SU-DHL-6 (cell line): ENCODE results near the gene APOH.

Experiments used
- H2AFZ ChIP-seq: fragments of 200-600 bp; sonication (generic); 2 replicates; pipeline ENCODE4 v1.6.1; 2014; ENCODE audit warnings: low read depth, mild to moderate bottlenecking, moderate library complexity, mixed read lengths, antibody characterized with exemption, low read length; ENCODE audit not compliant: severe bottlenecking
- H3F3A ChIP-seq: fragments of 200-600 bp; shearing (Covaris generic); 2 replicates; pipeline ENCODE4 v1.6.0; 2016; ENCODE audit warnings: antibody characterized with exemption, mild to moderate bottlenecking; ENCODE audit not compliant: insufficient read depth
- H3K27ac ChIP-seq: fragments of 200-600 bp; sonication (generic); 2 replicates; pipeline ENCODE4 v1.5.1; 2016; ENCODE audit warnings: low read depth, mild to moderate bottlenecking, low read length, moderate library complexity, mixed read lengths
- H3K27me3 ChIP-seq: fragments of 200-600 bp; sonication (generic), shearing (Covaris generic); 2 replicates; pipeline ENCODE4 v1.6.0; 2014; ENCODE audit warnings: mild to moderate bottlenecking, low read length
- H3K36me3 ChIP-seq: fragments of 200-600 bp; sonication (generic); 2 replicates; pipeline ENCODE4 v1.6.1; 2014; ENCODE audit warnings: mild to moderate bottlenecking, low read length, mixed read lengths
- H3K4me2 ChIP-seq: fragments of 300-600, 200-600 bp; shearing (Covaris generic), sonication (generic); 2 replicates; pipeline ENCODE4 v1.6.0; 2014; ENCODE audit warnings: low read length, low read depth, mild to moderate bottlenecking; ENCODE audit not compliant: poor library complexity, severe bottlenecking
- H3K4me3 ChIP-seq: fragments of 200-600 bp; sonication (generic); 2 replicates; pipeline ENCODE4 v1.5.1; 2014; ENCODE audit warnings: antibody characterized with exemption, low read length, mild to moderate bottlenecking, mixed read lengths; ENCODE audit not compliant: insufficient read depth, poor library complexity, severe bottlenecking
- H3K79me2 ChIP-seq: fragments of 200-600 bp; sonication (generic); 2 replicates; pipeline ENCODE4 v1.6.1; 2014; ENCODE audit warnings: mild to moderate bottlenecking, low read length, moderate library complexity; ENCODE audit not compliant: insufficient read depth
- H3K9ac ChIP-seq: fragments of 200-600 bp; sonication (generic); 2 replicates; pipeline ENCODE4 v1.7.0; 2014; ENCODE audit warnings: mild to moderate bottlenecking, low read length
- H3K9me2 ChIP-seq: fragments of 200-600 bp; sonication (generic); replicated peaks from 2 replicates; pipeline ENCODE4 v1.6.1; 2014; ENCODE audit warnings: low read length; ENCODE audit not compliant: insufficient read depth
- H3K9me3 ChIP-seq: fragments of 200-600 bp; sonication (generic); 2 replicates; pipeline ENCODE4 v1.6.1; 2014; ENCODE audit warnings: low read length, mixed read lengths; ENCODE audit not compliant: insufficient read depth
- H4K20me1 ChIP-seq: fragments of 200-600 bp; sonication (generic); 2 replicates; pipeline ENCODE4 v1.6.1; 2014; ENCODE audit warnings: low read depth, mild to moderate bottlenecking, antibody characterized with exemption, low read length, moderate library complexity, mixed read lengths
- EZH2phosphoT487 ChIP-seq: fragments of 200-600 bp; sonication (generic), shearing (Covaris generic); conservative IDR thresholded peaks from 2 replicates; pipeline ENCODE4 v1.6.1; 2018; ENCODE audit warnings: mild to moderate bottlenecking, antibody characterized with exemption, low read length, moderate library complexity, mixed read lengths
- TF ChIP-seq, protein P1 (sequence below): fragments of 200-600 bp; sonication (generic); IDR thresholded peaks from one replicate; pipeline ENCODE4 v1.5.1; 2017; ENCODE audit warnings: antibody characterized with exemption, mild to moderate bottlenecking, low read length, moderate library complexity; ENCODE audit not compliant: insufficient read depth, poor library complexity, severe bottlenecking

Gene APOH

DNA sequence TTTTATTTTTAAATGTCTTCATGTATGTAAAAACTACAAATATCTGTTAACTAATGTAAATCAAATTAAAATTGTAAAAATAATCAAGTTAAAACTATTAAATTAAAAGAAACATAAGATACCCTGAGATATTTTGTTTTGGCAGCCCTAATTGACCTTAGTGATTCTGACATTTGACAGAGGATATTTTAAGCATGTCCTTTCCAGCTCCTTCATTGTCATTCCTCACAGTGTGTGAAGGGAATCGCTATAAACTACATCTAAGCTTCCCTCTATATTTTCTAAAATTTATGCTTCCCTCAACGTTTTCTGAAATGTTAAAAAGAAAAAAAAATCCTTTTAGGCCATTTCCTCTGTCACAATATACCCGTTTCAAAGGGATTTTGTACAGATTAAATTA, 57.5 kb downstream of the APOH start:
- H4K20me1 ChIP-seq = no peaks in the 10 kb centered on the region
- H3K27ac ChIP-seq = no peak overlapping the region
- no peaks in the 10 kb centered on the region for H3K79me2 ChIP-seq
- TF ChIP-seq EZH2phosphoT487 = no peak
- TF ChIP-seq, protein P1, sequence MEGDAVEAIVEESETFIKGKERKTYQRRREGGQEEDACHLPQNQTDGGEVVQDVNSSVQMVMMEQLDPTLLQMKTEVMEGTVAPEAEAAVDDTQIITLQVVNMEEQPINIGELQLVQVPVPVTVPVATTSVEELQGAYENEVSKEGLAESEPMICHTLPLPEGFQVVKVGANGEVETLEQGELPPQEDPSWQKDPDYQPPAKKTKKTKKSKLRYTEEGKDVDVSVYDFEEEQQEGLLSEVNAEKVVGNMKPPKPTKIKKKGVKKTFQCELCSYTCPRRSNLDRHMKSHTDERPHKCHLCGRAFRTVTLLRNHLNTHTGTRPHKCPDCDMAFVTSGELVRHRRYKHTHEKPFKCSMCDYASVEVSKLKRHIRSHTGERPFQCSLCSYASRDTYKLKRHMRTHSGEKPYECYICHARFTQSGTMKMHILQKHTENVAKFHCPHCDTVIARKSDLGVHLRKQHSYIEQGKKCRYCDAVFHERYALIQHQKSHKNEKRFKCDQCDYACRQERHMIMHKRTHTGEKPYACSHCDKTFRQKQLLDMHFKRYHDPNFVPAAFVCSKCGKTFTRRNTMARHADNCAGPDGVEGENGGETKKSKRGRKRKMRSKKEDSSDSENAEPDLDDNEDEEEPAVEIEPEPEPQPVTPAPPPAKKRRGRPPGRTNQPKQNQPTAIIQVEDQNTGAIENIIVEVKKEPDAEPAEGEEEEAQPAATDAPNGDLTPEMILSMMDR = no peak
- no peaks in the 10 kb centered on the region for H3K9me3 ChIP-seq
- no peaks in the 10 kb centered on the region for H3K36me3 ChIP-seq
- H3F3A ChIP-seq = no peaks in the 10 kb centered on the region
- H3K27me3 ChIP-seq = no peaks in the 10 kb centered on the region
- no peak overlapping the region for H3K9ac ChIP-seq
- H2AFZ ChIP-seq = no peak overlapping the region
- H3K9me2 ChIP-seq = no peaks in the 10 kb centered on the region
- H3K4me3 ChIP-seq = no peak overlapping the region
- no peak overlapping the region for H3K4me2 ChIP-seq

DNA sequence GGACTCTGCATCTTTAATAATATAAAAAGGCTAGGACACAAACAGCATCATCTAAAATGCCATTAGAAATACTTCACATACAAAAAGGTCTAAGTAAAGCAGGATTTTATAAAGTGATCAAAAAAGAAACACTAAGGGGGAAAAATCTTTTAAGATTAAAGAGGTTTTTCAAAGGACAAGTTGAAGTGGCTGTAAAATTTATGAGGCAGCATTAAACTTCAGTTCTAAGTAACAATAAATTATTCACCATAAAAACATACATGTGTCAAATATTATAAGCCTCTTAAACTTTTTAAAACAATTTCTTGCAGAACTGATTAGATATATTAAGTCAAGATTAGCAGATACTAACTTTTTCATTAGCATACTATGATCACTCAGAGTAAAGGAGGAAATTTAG, 58.0 kb downstream of the APOH start:
- Histone ChIP-seq H3K79me2 (no peaks in the 10 kb centered on the region), H3K9me3 (no peaks in the 10 kb centered on the region), H3K27me3 (no peaks in the 10 kb centered on the region), H3K9ac (no peak overlapping the region), H3K4me2 (no peak overlapping the region), H4K20me1 (no peaks in the 10 kb centered on the region), H3K27ac (no peak overlapping the region), H2AFZ (no peak overlapping the region), H3K9me2 (no peaks in the 10 kb centered on the region), H3K36me3 (no peaks in the 10 kb centered on the region), H3K4me3 (no peak overlapping the region), H3F3A (no peaks in the 10 kb centered on the region)
- TF ChIP-seq, protein P1 = no peak
- no peak for TF ChIP-seq EZH2phosphoT487

DNA sequence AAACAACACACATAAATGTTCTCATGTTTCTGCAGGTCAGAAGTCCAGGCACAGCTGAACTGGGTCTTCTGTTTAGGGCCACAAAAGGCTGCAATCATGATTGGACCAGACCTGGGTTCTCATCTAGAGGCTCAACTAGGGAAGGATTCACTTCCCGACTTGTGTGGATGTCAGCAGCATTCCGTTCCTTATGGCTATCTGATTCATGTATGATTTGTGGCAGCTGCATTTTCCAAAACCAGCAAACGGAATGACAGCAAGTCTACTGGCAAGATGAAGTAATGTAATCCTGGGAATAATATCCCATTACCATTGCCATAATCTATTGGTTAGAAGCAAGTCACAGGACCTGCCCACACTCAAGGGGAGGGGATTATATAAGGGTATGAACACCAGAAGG, 59.4 kb downstream of the APOH start:
- no peaks in the 10 kb centered on the region for H3K79me2 ChIP-seq
- no peaks in the 10 kb centered on the region for H4K20me1 ChIP-seq
- no peak overlapping the region for H3K9ac ChIP-seq
- no peaks in the 10 kb centered on the region for H3K36me3 ChIP-seq
- H3K9me2 ChIP-seq = no peaks in the 10 kb centered on the region
- TF ChIP-seq, protein P1 = no peak
- no peak for TF ChIP-seq EZH2phosphoT487
- H3K27me3 ChIP-seq = no peaks in the 10 kb centered on the region
- no peak overlapping the region for H3K4me2 ChIP-seq
- no peak overlapping the region for H2AFZ ChIP-seq
- no peaks in the 10 kb centered on the region for H3K9me3 ChIP-seq
- no peak overlapping the region for H3K4me3 ChIP-seq
- no peaks in the 10 kb centered on the region for H3F3A ChIP-seq
- H3K27ac ChIP-seq = no peak overlapping the region
